Esophagus muscularis mucosa (tissue), 4 donors: ENCODE data around the gene KRTAP19-1.

Source experiments
- EP300 ChIP-seq: sonication (generic); formaldehyde crosslinking; IDR thresholded peaks from one replicate; pipeline ENCODE4 v1.6.1; 2017; ENCODE audit warnings: antibody characterized with exemption
- POLR2A ChIP-seq: fragments of 450-650 bp; IDR thresholded peaks from one replicate; pipeline ENCODE4 v1.6.1; 2017; ENCODE audit warnings: antibody characterized with exemption, moderate library complexity, mild to moderate bottlenecking, low read depth
- POLR2AphosphoS5 ChIP-seq, 2 donors: sonication (generic); formaldehyde crosslinking; IDR thresholded peaks; one replicate each; pipeline ENCODE4 v1.6.1; 2017; ENCODE audit warnings: antibody characterized with exemption in 2 of 2
- TF ChIP-seq, protein P1 (sequence below), 3 experiments: fragments of 200-600 bp in 2 of 3; fragments of 450-650 bp in 1 of 3; sonication (generic) in 2 of 3; IDR thresholded peaks; one replicate each; pipeline ENCODE4 v1.5.1; 2017 to 2019; ENCODE audit warnings: antibody characterized with exemption in 3 of 3, mild to moderate bottlenecking in 2 of 3, moderate library complexity in 1 of 3

GRCh38 chr21:30497065-30497464, 16.9 kb upstream of the KRTAP19-1 start, which contains the start of gene KRTAP19-4:
- TF ChIP-seq, protein P1, sequence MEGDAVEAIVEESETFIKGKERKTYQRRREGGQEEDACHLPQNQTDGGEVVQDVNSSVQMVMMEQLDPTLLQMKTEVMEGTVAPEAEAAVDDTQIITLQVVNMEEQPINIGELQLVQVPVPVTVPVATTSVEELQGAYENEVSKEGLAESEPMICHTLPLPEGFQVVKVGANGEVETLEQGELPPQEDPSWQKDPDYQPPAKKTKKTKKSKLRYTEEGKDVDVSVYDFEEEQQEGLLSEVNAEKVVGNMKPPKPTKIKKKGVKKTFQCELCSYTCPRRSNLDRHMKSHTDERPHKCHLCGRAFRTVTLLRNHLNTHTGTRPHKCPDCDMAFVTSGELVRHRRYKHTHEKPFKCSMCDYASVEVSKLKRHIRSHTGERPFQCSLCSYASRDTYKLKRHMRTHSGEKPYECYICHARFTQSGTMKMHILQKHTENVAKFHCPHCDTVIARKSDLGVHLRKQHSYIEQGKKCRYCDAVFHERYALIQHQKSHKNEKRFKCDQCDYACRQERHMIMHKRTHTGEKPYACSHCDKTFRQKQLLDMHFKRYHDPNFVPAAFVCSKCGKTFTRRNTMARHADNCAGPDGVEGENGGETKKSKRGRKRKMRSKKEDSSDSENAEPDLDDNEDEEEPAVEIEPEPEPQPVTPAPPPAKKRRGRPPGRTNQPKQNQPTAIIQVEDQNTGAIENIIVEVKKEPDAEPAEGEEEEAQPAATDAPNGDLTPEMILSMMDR (IDR thresholded peaks at IDR 0.05), result no peak
- TF ChIP-seq POLR2A (no peak), EP300 (no peak), POLR2AphosphoS5 (IDR thresholded peaks at IDR 0.05) (no peak)
